Cerebellar cortex (tissue), 1 donor: ENCODE results near the gene TRAPPC4.
A peak's percentile ranks its signal among the peaks of the same experiment; 100 is the strongest.
"Not testable (repeated sequence)": the region's sequence is repeated elsewhere in the genome, so short reads cannot be mapped to it uniquely, and the experiment has no call there.

Experiments
- DNase-seq: peaks from one replicate; pipeline ENCODE4 v3.0.0-alpha.2; 2015; ENCODE audit warnings: low spot score

TRAPPC4 gene, protein sequence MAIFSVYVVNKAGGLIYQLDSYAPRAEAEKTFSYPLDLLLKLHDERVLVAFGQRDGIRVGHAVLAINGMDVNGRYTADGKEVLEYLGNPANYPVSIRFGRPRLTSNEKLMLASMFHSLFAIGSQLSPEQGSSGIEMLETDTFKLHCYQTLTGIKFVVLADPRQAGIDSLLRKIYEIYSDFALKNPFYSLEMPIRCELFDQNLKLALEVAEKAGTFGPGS

DNA sequence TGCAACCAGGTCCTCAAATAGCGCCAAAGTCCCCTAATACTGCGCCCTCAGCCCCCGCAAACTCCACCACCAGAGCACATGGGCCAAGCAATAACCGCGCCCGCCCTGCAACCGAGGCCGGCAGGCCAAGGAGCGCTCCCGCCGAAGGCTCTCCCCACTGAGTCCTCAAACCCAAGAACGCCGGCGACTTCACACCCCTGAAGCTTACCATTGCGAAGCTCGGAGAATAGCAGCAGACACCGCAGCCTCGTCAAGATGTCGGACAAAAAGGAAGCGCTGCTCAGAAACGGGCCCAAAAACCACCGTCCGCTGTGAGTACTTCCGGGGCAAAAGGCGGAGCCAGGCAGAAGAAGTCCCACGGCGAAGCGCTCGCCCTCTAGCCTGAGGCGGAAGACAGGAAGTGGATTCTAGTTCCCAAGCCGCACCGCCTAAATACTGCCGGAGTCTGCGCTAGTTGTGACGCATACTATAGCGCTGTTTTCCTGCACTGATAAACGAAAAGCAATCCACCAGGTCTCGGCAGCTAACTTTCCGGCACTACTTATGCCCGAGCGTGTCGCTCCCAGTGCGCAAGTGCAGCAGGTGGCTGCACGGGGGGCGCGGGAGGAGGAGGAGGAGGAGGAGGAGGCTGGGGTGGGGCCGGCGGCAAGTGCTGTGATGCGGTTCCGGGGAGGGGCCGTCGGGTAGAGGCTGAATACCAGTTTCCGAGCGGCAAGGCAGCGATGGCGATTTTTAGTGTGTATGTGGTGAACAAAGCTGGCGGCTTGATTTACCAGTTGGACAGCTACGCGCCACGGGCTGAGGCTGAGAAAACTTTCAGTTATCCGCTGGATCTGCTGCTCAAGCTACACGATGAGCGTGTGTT lies at the start of gene TRAPPC4, which contains the start of gene RPS25:
TSS of gene TRAPPC4 (plus strand) at position 693 of the 865 bp plus-strand sequence. CDS start at position 723, 30 bp downstream.
TSS of gene RPS25 (minus strand) at position 270 of the 865 bp plus-strand sequence. CDS start at position 211, 59 bp downstream.
- peak; percentile 99 for DNase-seq

DNA sequence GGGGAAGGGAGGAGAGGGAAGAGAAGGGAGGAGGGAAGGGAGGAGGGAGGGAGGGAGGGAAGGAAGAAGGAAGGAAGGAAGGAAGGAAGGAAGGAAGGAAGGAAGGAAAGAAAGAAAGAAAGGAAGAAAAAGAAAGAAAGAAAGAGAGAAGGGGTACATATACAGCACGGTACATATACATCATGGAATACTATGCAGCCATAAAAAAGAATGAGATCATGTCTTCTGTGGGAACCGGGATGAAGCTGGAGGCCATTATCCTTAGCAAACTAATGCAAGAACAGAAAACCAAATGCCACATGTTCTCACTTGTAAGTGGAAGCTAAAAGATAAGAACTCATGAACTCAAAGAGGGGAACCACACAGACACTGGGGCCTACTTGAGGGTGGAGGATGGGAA lies 49.1 kb upstream of the TRAPPC4 start:
- DNase-seq: not testable (repeated sequence)

DNA sequence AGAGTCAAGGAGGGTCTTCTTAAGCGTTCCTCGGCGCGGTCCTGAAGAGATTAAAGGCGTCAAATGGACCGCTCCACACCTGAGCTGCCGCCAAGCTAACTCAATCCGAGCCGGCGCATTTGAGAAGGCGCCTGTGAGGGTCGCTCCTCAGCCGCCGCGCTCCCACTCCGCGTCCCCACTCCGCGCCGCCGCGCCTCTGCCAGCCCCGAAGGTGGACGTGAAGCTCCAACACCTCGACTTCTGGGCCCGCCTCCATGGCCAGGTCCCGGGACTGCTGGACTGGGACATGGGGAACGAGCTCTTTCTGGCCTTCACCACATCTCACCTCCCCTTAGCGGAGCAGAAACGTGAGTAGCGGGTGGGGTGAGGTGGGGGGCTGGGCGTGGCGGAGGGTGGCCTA lies 46.9 kb upstream of the TRAPPC4 start, which contains the start of gene FOXR1:
TSS of gene FOXR1 (plus strand) at position 116 of the 400 bp plus-strand sequence. CDS start at position 287, 171 bp downstream.
- DNase-seq: no peak

DNA sequence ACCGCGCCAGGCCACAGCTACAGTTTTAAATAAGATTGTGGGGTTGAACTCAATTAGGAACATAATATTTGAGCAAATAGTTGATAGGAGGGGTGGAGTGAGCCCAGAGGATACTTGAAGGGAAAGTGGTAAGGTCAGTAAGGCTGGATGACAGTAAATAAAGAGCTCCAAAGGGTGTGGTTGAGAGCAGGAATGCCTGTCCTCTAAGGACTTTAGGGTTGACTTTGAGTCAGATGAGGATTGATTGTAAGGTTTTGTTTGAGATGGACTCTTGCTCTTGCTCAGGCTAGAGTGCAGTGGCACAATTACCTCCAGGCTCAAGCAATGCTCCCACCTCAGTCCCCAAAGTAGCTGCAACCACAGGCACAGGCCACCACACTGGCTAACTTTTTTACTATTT lies 44.6 kb upstream of the TRAPPC4 start:
- DNase-seq: no peak

DNA sequence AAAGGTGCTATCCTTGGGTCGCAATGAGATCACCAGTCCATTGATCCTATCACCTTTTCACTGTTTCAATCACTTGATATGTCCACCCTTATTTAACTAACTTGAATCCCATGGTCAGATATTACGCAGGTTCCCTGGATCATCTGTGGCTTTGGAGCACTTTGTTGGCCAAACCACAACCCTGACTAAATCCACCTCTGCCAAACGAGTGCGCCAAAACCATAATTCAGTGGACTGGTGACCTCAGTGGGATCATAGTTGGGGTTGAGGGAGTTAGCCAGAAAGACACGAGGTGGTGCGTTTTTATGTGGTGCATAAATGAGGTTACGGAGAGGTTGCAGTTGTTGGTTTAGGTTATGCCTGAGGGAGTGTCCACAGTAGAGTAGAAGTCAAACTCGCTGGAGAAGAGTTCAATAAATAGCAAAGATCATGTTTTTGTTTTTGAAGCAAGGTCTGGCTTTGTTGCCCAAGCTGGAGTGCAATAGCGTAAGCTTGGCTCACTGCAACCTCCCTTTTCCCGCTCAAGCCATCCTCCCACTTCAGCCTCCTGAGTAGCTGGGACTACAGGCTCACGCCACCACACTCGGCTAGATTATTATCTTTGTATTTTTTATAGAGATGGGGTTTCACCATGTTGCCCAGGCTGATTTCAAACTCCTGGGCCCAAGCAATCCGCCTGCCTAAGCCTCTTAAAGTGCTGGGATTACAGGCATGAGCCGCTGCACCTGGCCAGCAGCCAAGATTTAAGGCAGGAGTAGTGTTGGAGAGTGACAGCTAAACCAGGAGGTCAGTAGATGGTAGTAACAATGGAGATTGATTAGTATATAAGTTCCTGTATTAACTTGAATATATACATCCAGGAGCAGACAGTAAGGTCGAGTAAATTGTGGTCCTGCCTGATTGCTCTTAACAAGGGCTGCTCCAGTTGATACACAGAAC lies 42.5 kb upstream of the TRAPPC4 start:
- DNase-seq: no peak

DNA sequence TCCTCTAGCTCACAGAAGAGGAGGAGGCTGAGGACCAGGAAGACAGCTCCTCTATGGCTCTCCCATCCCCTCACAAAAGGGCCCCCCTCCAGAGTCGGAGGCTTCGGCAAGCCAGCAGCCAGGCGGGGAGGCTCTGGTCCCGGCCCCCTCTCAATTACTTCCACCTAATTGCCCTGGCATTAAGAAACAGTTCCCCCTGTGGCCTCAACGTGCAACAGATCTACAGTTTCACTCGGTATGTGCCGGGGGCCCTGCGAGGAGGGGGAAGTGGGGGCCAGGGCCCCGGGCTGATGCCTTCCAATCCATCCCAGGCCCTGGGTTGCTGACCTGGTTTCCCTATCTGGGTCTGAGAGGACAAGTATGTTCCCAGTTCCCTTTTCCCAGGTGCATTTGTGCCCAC lies 39.1 kb upstream of the TRAPPC4 start:
- no peak for DNase-seq

DNA sequence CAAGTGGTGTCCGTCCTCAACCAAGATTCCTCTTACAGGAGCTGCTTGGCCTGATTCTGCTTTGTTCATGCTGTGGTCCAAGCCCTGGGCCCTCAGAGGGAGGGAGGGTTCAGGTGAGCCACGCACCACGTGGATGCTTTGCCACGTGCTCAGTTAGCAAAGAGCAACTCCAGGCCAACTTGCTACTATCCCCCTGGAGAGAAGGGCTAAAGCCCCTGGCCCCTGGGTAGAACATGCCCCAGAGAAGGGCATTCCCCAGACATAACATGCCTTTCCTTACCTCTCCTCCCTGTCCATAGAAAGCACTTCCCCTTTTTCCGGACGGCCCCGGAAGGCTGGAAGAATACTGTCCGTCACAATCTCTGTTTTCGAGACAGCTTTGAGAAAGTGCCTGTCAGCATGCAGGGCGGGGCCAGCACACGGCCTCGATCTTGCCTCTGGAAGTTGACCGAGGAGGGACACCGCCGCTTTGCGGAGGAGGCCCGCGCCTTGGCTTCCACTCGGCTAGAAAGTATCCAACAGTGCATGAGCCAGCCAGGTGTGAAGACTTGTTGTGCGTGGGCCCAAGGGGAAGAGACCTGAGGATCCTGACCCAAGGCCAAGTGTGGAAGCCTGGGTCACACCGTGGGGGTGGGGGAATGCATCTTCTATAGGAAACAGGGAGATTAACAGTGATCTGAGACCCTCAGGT lies 38.2 kb upstream of the TRAPPC4 start:
- no peak for DNase-seq

DNA sequence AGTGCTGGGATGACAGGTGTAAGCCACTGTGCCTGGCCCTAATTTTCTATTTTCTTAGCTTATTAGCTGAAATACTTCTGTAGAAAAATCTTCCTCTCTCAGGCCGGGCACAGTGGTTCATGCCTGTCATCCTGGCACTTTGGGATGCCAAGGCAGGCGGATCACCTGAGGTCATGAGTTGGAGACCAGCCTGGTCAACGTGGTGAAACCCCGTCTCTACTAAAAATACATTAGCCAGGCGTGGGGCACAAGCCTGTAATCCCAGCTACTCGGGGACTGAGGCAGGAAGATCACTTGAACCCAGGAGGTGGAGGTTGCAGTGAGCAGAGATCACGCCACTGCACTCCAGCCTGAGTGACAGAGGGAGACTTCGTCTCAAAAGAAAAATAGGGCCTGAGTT lies 34.2 kb upstream of the TRAPPC4 start:
- DNase-seq: not testable (repeated sequence)

DNA sequence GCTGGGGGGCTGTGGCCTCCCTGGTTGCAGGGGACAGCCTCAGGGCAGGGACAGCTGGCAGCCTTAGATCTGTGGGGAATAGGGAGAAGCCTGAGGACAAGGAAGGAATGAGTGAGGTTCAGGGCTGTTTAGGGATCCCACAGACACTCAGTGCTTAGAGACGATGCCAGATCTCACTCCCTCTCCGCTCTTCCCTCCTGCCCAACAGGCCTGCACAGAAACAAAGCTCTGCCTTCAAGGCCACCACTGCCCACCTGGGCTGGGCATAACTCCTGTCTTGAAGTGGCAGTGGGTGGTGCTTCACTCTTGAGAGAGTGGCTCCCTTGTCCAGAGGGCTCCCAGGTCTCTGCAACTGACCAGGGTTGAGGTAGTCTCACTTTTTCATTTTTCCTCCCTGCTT lies 33.7 kb upstream of the TRAPPC4 start:
- no peak for DNase-seq

DNA sequence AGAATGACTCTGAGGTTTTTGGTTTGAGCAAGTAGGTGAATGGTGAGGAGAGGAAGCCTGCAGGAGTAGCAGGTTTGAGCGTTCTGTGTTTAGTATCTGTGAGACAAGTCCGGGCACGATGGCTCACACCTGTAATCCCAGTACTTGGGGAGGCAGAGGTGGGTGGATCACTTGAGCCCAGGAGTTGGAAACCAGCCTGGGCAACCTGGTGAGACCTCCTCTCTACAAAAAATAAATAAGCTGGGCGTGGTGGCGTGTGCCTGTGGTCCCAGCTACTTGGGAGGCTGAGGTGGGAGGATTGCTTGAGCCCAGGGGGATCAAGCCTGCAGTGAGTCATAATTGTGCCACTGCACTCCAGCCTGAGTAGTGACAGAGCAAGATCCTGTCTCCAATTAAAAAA lies 30.3 kb upstream of the TRAPPC4 start:
- no peak for DNase-seq

DNA sequence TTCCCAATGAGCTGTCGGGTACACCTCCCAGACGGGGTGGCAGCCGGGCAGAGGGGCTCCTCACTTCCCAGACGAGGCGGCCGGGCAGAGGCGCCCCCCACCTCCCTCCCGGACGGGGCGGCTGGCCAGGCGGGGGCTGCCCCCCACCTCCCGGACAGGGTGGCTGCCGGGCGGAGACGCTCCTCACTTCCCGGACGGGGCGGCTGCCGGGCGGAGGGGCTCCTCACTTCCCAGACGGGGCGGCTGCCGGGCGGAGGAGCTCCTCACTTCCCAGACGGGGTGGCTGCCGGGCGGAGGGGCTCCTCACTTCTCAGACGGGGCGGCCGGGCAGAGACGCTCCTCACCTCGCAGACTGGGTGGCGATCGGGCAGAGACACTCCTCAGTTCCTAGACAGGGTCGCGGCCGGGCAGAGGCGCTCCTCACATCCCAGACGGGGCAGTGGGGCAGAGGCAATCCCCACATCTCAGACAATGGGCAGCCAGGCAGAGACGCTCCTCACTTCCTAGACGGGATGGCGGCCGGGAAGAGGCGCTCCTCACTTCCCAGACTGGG lies 27.0 kb upstream of the TRAPPC4 start:
- not testable (repeated sequence) for DNase-seq

DNA sequence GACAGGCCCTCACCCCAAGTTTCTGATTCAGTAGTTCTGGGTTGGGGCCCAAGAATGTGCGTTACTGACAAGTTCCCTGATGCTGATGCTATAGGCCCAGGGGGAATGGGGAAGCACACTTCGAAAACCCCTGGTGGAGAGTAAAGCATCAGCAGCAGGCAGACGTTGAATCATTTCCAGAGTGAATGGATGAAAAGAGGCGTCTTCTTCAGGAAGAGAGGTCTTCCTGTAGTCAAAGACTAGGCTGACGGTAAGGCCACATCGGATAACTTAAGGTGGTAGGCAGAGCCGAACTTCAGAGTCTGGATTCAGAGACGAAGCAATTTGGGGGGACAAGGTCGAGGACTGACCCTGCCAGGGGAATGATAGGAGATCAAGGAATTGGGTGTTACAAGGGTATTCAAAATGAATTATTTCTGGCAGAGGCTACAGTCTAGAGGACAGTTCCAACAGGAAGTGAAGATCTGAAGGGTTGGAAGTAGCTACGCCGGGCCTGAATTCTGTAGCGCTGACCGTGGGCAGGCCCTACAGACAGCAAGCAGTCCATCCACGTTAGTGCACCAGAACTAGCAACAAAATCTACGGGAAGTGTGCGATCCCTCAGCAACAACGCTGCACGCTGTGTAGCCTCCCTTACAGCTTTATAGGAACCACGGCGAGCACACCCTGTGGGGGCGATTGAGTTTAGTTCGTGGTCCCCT lies 21.5 kb upstream of the TRAPPC4 start:
- DNase-seq: peak; percentile 42

DNA sequence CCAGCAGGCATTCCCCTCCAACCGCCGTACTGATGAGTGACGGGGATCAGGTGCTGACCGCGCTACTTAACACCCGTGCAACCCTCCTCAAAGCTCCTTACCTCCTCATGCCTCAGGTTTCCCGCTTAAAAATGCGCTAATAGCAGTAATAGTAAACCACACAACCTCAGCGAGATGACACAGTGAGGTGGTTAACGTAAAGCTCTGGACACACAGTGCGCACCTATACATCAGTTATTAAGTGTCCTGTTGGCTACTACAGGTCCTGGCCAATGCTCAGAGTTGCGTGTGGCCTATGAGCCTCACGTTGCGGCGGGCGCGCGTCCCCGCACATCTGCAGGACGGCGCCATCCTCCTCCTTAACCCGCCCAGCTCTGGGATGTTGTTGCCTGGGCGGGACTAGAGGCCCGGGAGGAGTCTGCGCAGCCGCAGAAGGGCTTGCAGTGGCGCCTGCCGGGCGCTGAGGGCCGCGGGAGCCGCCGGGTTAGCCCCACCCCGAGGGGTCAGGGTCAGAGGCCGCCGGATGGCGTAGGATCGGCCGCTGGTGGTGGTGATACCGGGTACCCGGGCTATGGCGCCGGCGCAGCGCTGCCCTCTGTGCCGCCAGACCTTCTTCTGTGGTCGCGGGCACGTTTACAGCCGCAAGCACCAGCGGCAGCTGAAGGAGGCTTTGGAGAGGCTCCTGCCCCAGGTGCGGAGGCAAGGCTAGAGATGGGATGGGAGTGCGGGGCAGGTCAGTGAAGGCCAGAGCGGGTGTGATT lies 20.8 kb upstream of the TRAPPC4 start, which contains the start of gene CENATAC:
TSS of gene CENATAC (plus strand) at position 512 of the 761 bp plus-strand sequence. CDS start at position 572, 60 bp downstream.
- DNase-seq: peak; percentile 94

DNA sequence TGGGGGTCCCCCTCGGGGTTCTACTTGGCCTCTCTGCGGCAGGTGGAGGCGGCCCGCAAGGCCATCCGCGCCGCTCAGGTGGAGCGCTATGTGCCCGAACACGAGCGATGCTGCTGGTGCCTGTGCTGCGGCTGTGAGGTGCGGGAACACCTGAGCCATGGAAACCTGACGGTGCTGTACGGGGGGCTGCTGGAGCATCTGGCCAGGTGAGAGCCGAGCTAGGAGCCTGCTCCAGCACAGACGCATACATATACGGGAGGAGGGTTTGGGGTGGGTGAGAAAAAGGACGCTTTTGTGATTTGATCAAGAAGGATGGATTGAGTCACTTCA lies 20.2 kb upstream of the TRAPPC4 start:
- DNase-seq: no peak

DNA sequence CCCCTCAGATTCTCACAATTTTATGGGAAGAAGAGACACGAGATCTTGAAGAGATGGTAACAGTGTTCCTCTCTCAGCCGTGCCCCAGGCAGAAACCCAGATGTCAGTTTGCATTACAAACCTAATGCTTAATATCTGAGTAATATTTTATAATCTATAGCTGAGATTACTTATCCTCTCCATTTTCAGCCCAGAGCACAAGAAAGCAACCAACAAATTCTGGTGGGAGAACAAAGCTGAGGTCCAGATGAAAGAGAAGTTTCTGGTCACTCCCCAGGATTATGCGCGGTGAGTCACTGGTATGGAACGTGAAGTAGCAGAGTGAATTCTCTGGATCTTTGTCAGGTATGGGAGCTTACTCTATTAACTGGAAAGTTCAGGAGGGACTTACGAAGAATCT lies 19.7 kb upstream of the TRAPPC4 start:
- DNase-seq: no peak

DNA sequence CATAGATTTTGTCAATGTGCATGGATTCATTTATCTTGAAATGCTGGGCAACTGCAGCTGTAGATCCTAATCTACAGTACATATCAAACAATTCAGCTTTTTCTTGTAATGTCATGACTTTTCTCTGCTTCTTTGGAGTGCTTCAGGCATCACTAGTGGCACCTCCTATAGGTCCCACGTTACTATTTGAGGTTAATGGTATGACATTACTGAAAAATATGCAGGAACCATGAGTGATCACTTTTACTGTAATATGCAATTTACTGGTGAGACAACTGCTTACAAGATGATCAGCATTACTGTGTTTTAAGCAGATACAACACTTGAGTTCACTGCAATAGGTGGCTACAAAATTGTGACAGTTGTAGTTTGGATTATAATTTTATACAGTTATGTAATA lies 17.7 kb upstream of the TRAPPC4 start:
- no peak for DNase-seq

DNA sequence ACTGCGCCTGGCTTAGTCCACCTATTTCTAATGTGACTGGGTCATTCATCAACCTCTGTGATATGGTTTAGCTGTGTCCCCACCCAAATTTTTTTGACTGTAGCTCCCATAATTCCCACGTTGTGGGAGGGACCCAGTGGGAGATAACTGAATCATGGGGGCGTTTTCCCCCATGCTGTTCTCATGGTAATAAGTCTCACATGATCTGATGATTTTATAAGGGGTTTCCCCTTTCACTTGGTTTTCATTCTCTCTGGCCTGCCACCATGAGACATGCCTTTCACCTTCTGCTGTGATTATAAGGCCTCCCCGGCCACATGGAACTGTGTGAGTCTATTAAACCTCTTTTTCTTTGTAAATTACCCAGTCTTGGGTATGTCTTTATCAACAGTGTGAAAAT lies 11.9 kb upstream of the TRAPPC4 start:
- no peak for DNase-seq

DNA sequence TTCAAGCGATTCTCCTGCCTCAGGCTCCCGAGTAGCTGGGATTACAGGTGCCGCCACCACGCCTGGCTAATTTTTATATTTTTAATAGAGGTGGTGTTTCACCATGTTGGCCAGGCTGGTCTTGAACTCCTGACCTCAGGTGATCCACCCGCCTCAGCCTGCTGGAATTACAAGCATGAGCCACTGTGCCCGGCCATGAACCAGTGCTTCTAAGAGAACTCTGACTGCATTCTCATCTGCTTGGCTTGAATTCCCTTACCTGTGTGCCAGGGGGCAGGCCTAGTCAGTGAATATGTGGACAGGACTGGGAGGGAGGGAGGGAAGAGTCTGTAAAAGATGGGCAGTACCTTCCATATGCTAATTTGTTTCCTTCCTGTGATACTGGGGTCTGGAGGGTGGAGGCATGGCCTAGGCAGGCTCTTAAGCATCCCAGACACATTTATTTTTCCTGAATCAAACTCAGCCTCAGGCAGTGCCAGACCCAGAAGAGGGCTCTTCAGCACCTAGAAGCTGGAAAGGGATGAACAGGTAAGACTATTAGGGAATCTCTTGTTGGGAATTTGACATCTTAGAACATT lies 7.0 kb upstream of the TRAPPC4 start:
- DNase-seq: no peak

DNA sequence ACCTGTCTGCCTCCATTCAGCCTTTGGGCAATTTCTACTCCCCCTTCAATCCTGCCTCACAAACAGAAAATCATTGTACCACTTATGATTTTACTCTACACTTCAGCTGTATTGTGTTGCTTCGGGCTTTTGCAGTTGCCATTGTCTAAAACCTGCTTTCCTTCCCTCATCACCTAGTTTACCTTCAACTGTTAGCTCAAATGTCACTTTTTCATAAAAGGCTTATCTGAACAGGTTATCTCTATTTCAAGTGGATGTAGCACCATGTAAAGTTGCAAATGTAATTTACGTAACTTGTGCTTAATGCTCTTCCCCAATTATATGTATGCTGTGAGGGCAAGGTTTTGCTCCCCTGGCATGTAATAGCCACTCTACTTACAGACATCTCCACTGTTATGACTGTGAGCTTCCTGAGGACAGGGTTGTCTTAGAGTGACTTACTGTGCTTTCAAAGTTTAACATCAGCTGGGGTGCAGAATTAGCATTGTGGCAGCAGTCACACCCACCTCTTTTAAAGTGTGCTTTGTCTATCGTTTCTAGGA lies 5.9 kb upstream of the TRAPPC4 start:
- DNase-seq: no peak
